Endometrial microvascular endothelial cells (primary cell): ENCODE results near the gene TEP1. TPM values are rescaled to one million over a fixed set of nuclear protein-coding genes. Genes with fewer than 3 reads are reported as not detected.

Experiments used
- total RNA-seq: library from RNA; depleted of rRNA; stranded (reverse); fragments of >200 nt; gene quantifications from one replicate; pipeline ENCODE4 v1.2.3, GENCODE V29; 2015; ENCODE audit errors: inconsistent ontology term

Gene TEP1
- total RNA-seq, 1 donor from 2014 or later = 15.3 TPM

Other genes starting within 250 kb of the TEP1 start
- not detected for gene OR11G2, start 222.6 kb downstream of the TEP1 start, total RNA-seq
- not detected for gene OR11H6, start 189.8 kb downstream of the TEP1 start, total RNA-seq
- gene OR11H7, start 184.5 kb downstream of the TEP1 start, total RNA-seq = not detected
- gene OR11H4, start 174.2 kb downstream of the TEP1 start, total RNA-seq = not detected
- 15.5 TPM for gene TTC5, start 107.5 kb downstream of the TEP1 start, total RNA-seq
- 42.7 TPM for gene CCNB1IP1, start 80.2 kb downstream of the TEP1 start, total RNA-seq
- 9.9 TPM for gene PARP2, start 69.9 kb downstream of the TEP1 start, total RNA-seq
- gene KLHL33, start 22.7 kb upstream of the TEP1 start, total RNA-seq = not detected
- gene OSGEP, start 41.3 kb upstream of the TEP1 start, total RNA-seq = 55.3 TPM
- gene APEX1, start 41.7 kb upstream of the TEP1 start, total RNA-seq = 240 TPM
- gene PIP4P1, start 47.9 kb upstream of the TEP1 start, total RNA-seq = 10.4 TPM
- 284 TPM for gene PNP, start 55.9 kb upstream of the TEP1 start, total RNA-seq
- gene RNASE10, start 92.0 kb upstream of the TEP1 start, total RNA-seq = not detected
- not detected for gene RNASE9, start 147.5 kb upstream of the TEP1 start, total RNA-seq
- not detected for gene RNASE11, start 174.5 kb upstream of the TEP1 start, total RNA-seq
- not detected for gene RNASE12, start 177.9 kb upstream of the TEP1 start, total RNA-seq
- gene OR6S1, start 228.2 kb upstream of the TEP1 start, total RNA-seq = not detected